Muscle of arm (tissue), 12 donors: ENCODE data around the gene SUGP2. TPM values are rescaled to one million over a fixed set of nuclear protein-coding genes. Genes with fewer than 3 reads are reported as not detected.

Source experiments
- DNase-seq: peaks from one replicate; pipeline ENCODE4 v3.0.0-alpha.2; 2013
- polyA plus RNA-seq, 12 donors: library from polyadenylated mRNA; unstranded; fragments of 120-200 nt; gene quantifications; one replicate each; pipeline ENCODE4 v1.2.1, GENCODE V29; 2013; ENCODE audit not compliant: insufficient read length in 12 of 12

The SUGP2 gene
- polyA plus RNA-seq, 12 donors, result 48.8 to 93.0 (median 60.4) TPM; not detected in 1

DNA sequence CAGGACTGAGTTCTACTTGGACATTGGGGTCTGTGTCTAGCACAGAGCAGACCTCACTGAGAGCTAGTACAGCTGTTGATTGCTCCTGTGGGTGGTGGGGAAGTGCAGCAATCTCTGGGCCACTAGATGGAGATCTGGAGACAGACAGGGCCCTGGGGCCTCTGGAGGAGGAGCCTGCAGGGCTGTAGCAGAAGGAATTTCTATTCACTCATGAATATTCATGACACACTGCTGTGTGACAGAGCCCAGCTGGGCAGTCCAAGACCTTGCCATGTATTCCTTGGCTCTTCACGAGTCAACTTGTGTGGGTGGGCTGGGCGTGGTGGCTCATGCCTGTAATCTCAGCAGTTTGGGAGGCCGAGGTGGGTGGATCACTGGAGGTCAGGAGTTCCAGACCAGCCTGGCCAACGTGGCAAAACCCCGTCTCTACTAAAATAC, 37.5 kb downstream of the SUGP2 start:
- peak; percentile 31 for DNase-seq

DNA sequence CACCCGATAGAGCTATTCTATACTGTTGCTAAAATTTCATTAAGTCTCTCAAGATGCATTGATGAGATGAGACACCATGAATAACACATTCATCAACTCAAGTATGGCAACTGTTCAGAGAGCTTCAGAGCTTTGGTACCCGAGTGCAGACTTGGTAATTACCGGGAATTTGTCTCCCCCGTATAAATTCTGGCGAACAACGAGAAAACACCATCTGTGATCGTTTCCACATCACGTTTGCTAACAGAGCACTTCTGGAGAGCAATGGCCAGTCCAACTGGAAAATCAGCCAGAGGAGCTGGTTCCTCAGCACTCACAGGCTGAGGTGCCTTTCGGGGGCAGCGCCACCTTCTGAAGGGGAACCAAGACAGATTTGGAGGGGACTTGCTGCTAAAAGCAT, 40.2 kb downstream of the SUGP2 start:
- DNase-seq, result no peak

DNA sequence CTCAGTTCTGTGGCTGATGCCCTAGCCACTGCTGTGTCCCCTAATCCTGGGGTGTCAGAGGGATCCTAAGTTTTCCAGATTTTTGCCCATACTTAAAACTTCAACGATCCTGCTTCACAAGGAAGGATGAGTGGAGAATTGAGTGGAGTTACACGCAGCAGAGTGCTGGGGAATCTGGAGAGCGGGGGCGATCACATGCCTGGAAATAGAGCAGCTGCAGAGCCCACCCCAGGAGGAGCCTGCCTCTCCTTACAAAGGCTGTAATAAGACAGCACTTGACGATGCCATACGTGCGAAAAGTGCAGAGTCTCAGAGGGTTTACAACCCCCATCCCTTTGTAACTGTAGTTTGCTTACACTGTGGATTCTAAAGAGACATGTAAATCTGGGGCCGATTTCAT, 40.6 kb downstream of the SUGP2 start:
- DNase-seq, result no peak

DNA sequence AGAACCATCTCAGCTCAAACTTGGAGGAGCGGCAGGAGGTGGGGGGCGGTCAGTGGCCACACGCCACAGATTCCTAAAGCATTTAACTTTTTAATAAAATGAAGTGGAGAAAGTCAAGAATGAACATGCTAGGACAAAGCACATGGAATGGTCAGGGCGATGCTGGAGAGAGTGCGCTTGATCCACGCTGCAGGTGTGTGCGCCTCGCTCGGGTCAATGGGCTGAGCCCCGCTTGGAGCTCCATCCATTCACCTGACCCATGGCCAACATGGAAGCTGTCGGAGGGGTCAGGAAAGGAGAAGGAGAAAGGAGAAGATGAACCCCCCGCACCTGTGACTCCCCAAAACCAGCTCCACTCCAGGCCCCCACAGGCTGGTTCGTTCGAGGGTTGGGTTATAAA, 41.8 kb downstream of the SUGP2 start:
- no peak for DNase-seq

DNA sequence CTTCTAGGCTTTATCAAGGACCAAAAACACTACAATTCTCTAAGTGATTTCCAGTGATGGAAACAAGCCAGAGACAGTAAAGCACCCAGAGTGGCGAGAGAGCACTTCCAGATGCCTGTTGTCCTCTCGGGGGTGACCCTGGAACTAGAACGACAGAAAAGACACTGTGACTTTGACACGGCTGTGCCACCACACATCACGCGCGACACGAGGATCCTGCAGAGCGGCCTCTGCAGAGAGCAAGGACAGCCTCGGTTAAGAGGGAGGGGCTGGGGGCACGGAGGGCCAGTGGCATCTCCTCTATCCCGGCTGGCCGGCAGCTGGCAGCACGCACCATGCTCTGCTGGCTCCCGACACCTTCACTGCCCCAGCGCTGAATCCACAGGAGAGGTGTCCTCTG, 42.3 kb downstream of the SUGP2 start:
- no peak for DNase-seq

DNA sequence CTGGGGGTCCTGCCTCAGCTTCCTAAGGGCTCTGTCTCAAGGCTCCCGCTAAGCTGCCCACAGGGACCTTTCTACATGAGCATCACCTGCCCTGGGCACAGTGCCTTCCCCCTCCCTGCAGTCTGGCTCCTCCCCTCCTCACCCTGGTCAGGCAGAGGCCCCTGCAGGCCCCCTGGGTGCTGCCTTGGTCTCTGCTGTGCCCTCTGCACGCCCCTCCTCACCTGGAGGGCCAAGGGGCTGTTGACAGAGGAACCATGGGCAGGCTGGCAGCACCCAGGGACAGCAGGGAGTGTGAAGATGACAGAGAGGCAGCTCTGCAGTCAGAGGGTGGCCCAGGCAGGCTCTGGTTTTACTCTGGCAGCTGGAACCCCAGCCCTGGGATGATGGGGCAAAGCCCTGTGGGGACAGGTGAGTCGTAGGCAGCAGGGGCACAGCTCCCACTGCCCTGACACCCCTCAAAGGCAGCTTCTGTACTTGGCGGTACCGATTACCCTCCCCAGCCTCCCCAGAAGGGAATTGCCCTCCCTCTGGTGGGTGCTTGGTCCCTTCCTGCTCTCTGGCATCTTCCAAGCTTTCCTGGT, 43.1 kb downstream of the SUGP2 start:
- no peak for DNase-seq

DNA sequence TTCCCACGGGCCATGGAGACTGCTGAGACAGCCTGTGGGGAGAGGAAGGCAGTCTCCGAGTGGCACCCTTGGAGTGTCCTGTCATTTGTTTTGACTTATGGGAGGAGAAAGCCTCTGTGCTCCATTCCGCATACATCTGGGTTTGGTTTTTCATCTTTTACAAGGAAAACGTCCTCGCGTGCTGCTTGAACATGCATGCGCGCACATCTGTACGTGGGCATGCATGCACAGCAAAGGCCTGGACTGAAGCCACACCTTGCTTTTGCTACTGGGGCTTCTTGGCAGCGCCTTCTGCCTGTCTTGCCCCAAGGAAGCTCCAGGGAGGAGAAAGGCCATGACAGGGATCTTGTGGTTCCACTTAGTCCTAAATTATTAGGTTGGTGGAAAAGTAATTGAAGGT, 44.0 kb downstream of the SUGP2 start:
- no peak for DNase-seq

DNA sequence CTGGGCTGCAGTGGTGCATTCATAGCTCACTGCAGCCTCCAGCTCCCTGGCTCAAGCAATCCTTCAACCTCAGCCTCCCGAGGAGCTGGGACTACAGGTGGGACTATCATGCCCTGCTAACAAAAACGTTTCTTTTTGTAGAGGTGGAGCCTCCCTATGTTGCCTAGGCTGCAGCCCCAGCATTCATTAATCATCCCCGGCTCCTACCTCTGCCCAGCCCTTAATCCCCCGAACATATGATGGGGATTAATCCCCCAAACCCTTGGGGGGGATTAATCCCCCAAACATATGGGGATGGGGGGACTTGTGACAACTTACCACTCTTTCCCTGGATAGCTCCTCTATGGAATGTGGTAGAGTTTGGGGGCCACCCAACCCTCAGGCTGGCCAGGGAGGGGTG, 45.9 kb downstream of the SUGP2 start:
- DNase-seq, result no peak

DNA sequence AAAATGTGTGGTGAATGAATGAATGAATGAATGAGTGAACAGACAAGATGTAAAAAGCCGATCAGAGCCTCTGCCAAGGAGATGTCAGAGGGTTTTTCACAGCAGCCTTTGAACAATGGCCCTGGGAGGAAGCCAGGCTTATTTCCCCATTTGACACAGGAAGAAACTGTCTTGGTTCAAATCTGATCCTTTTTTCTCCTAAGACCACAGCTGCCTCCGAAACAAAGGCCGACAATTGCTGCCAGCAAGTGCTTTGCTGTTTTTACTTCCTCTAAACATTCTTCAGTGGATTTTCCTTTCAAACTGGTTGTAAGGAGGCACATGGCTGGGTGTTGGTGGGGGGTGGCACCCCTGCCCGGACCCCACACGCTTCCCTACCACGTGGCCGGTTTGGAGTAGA, 48.1 kb downstream of the SUGP2 start:
- DNase-seq, result no peak

DNA sequence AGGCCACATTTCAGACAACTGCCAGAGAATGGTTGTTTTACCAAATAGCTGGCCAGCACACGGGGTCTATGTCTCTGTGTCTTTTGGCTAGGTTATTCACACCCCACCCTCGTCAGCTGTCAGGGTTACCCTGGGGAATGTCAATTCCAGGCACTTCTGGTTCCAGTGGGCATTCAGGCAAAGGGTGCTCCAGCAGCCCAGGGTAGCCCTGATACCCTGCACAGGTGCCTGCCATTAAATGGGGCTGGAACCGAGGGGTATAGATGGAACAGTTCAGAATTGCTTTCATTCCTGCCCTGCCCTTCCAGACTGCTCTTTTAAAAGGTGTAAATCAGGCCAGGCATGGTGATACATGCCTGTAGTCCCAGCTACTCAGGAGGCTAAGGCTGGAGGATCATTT, 49.1 kb downstream of the SUGP2 start:
- DNase-seq, result no peak

DNA sequence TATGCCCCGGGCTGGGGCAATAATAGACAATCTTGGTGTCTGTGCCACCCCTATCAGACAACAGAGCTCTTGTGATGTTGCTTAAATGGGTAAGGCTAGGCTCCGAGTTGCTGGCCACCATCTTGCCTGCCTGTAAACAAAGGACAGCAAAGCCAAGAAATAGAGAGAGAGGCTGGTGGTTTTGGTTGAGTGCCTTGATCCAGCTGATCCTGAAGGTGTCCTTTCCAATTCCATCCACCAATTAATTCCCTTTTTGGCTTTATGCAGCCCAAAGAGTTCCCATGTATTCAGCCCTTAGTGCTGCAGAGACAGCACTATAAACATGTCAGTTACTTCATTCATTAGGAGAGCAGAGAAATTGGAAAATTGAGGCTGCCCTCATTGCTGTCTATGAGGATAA, 50.6 kb downstream of the SUGP2 start:
- DNase-seq, result no peak

DNA sequence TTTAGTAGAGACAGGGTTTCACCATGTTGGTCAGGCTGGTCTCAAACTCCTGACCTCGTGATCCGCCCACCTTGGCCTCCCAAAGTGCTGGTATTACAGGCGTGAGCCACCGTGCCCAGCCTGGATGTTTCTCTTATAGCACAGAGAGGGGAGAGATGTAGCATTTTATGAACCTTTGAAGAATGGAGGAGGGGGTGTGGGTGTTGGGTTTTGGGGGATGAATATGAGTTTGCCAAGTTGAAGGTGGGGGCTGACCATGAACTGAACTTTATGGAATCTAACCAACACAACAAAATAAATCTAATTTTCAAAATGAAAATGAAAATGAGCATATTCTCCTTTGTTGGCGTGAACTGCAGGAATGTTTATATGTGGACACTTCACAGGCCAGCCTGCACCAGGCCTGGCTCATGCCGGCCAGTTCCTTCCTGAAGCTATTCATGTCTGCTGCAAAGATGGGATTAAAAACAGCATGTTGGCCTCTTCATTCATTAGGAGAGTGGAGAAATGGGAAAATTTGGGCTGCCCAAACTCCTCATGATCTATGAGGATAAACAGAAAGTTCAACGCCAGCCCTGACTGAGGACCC, 52.8 kb downstream of the SUGP2 start:
- no peak for DNase-seq

DNA sequence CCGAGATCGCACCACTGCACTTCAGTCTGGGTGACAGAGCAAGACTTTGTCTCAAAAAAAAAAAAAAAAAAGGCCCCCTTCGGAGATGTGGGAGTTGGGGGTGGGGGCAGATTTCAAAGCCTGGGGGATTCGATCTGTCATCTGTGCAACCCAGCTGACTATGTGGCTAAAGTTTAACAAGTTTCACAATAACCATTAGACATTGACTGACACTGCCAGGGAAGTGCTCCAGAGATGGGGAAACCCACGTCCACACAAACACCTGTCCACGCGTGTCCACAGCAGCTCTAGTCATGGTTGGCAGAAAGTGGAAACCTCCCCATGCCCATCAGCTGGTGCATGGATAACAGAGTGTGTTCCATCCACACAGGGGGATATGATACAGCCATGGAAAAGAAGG, 54.7 kb downstream of the SUGP2 start:
- no peak for DNase-seq

DNA sequence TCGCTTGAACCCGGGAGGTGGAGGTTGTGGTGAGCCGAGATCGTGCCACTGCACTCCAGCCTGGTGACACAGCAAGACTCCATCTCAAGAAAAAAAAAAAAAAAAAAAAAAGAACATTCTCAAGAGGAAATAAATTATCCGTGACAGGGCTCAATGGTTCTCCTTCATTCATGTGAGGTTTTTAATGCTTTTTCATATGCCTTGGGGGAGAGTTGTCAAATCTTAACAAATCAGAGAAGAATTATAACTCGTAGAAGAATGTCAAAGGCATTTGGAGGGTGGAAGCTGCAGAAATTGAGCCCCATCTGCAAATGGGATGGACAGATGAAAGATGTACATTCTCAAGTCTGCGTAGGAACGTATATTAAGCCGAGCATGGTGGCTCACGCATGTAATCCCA, 57.4 kb downstream of the SUGP2 start:
- no peak for DNase-seq

DNA sequence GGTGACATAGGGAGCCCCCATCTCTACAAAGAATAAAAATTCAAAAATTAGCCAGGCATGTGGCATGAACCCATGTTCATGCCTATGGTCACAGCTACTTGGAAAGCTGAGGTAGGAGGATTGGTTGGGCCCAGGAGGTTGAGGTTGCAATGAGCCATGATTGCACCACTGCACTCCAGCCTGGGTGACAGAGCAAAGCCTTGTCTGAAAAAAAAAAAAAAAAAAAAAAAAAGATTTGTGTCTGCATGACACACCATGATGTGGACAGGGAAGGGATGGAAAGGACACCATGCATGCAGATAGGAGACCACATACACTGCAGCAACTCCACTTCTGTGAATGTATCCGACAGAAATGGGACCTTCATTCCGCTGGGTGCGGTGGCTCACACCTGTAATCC, 58.3 kb downstream of the SUGP2 start:
- no peak for DNase-seq

DNA sequence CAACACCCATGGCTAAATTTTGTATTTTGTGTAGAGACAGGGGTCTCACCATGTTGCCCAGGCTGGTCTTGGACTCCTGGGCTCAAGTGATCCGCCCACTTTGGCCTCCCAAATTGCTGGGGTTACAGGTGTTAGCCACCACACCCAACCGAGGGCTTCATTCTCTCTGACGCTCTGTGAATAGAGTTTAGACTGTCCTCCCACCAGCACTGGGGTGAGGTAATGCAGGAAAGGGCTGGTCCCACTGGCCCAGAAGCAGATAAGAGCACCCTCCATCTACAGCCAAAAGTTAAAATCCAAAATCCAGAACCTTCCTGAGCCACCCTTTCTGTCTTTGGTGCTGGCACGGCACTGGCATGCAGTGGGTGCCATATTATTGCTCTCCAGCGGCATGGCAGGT, 60.5 kb downstream of the SUGP2 start:
- no peak for DNase-seq

DNA sequence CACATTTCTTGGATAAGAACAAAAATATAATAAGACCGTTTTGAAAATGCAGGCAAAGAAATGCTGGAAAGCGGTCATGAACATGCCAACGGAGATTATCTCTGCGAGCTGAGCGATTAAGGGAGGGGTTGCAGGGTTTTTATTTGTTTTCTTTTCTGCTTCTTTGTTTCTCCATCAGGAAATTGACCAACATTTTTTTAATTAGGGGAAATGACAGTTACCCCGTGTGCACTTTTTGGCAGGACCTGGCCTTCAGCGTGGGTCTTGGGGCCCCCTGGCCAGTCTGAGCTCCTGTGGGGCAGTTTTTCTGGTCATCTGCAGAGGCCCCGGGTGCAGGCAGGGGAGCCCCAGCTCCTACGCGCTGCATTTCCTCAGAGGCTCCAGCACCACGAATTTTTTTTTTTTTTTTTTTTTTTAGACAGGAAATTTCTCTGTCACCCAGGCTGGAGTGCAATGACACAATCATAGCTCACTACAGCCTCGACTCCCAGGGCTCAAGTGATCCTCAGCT, 61.0 kb downstream of the SUGP2 start:
- DNase-seq, result no peak

DNA sequence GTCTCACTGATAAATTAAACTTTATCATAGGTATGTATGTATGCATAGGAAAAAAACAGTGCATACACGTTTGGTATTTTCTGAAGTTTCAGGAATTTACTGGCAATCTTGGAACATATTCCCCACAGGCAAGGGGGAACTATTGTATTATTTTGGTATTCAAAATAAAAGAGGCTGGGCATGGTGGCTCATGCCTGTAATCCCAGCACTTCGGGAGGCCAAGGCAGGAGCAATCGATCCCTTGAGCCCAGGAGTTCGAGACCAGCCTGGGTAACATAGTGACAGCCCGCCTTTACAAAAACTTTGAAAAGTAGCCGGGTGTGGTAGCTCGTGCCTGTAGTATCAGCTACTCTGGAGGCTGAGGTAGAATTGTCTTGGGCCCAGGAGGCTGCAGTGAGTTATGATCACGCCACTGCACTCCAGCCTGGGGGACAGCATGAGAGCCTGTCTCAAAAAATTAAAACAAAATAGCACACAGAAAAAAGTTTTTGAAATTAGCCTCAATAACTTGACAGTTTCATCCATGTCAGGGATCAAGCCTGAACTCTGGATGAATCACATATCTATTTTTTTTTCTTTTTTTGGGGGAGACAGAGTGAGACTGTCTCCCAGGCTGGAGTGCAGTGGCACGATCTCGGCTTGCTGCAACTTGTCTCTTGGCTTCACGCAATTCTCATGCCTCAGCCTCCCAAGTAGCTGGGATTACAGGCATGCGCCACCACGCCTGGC, 63.2 kb downstream of the SUGP2 start:
- DNase-seq, result no peak

DNA sequence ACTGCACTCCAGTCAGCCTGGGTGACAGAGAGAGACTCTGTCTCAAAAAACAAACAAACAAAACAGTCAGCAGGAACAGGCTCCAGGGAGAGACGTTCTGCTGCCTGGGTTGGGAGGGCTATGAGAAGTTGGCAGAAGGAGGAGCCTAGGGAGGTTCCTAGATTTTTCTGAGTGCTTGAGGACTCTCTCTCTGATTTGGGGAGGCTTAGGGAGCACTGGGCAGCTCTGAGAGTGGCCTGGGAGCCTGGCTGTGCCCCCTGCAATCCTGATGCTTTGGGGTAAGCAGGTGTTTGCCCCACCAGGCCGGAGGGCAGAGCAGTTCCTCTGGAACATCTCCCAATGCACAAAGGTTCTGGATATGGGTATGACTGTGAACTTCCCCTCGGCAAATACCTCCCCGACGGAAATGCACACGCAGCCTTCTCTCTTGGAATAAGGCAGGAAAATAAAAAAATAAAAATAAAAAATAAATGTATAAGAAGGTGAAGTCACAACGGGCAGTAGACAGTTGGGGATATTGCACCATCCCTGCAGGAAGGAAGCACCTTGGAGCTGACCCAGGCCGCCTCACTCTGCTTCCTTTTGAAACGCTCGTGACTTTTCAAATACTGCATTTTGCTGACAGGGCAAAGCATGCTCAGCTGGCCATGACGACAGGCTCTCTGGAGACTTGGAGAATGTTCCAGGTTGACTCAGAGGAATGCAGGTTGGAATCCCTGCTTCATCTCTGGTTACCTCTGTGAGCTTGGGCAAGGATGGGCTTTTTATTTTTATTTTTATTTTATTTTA, 65.8 kb downstream of the SUGP2 start:
- peak; percentile 48 for DNase-seq

DNA sequence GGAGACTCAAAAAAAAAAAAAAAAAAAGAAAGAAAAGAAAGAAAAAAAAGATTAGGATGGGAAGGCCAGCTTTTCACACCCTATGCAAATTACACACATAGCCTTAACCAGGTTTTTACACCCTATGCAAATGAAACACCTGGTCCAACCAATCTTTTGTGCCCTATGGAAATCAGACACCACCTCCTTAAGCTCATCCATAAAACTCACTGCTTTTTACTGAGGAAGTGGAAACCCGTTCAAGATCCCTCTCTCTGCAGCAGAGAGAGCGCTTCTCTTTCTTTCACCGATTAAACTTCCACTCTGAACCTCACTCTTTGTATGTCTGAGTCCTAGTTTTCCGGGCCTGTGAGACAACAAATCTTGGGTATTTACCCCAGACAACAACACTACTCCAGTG, 67.0 kb downstream of the SUGP2 start:
- DNase-seq, result no peak

DNA sequence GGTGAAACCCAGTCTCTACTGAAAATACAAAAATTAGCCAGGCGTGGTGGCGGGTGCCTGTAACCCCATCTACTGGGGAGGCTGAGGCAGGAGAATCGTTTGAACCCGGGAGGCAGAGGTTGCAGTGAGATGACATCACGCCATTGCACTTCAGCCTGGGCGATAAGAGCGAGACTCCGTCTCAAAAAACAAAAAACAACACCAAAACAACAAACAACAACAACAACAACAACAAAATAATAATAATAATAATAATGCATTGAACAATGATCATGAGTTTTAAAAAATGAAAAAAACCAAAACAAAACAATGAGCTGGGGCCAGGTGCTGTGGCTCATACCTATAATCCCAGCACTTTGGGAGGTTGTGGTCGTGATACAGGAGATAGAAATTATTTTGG, 69.2 kb downstream of the SUGP2 start:
- no peak for DNase-seq

DNA sequence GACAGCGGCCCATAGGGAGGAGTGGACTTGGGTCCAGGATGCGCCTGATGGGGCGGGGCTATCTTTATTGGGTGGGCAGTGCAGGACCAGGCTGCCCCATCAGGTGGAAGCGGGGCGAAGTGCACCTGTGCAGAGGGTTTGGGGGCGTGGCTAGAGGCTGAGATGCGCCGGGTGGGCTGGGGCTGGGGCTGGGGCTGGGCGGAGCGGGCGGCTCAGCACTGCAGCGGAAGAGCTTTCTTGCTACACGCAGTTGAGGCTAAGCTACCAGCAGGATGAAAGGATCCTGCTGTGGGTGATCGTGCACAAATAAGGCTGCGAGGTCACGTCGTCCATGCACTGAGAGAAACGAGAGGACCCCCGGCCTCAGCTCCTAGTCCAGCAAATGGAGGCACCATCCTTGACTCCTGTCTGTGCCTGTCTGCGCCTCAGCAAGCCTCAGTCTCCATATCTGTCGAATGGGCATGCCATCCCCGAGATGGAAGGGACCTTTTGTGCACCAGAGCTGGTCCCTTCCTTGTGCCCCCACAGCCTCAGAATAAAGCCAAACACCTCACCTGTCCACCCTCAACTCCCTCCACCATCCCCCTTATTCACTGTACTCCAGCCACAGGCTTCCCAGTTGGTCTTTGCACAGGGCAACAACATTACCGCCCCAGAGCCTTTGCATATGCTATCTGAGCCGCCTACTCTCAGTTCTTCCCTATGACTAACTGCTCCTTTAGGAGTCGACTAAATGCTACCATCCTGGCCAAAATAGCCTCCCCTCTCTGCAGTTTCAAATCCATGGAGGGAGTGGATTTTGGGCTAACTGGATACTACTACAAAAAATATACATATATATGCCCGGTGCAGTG, 71.3 kb downstream of the SUGP2 start:
- no peak for DNase-seq
